CD8-positive, alpha-beta memory T cell (primary cell): ENCODE data around the gene RAN. TPM values are rescaled to one million over a fixed set of nuclear protein-coding genes. Genes with fewer than 3 reads are reported as not detected.
A peak's percentile ranks its signal among the peaks of the same experiment; 100 is the strongest.

Experiments
- CTCF ChIA-PET: fragments of 350-600 bp; sonication (Branson Sonifier 250); formaldehyde crosslinking; loops from one replicate; lab custom pipeline; 2021; ENCODE audit warnings: antibody characterized with exemption; lab: Charles Lee
- POLR2A ChIA-PET: fragments of 350-600 bp; sonication (Branson Sonifier 250); formaldehyde crosslinking; loops from one replicate; lab custom pipeline; 2021; ENCODE audit warnings: antibody characterized with exemption; lab: Charles Lee
- DNase-seq, 5 donors: peaks; one replicate each; pipeline versions ENCODE4 v3.0.0 to v3.0.0-alpha.2; 2020 to 2022; ENCODE audit warnings: mixed read lengths in 1 of 5
- H3K27ac ChIP-seq: one replicate; pipeline ENCODE4 v1.7.0; 2013; ENCODE audit warnings: low read depth, mild to moderate bottlenecking, low read length, moderate library complexity
- H3K27me3 ChIP-seq: 2 replicates; pipeline ENCODE4 v1.7.0; 2013; ENCODE audit warnings: low read length, mild to moderate bottlenecking; ENCODE audit not compliant: insufficient read depth, poor library complexity, severe bottlenecking
- H3K36me3 ChIP-seq: 2 replicates; pipeline ENCODE4 v1.7.0; 2013; ENCODE audit warnings: mild to moderate bottlenecking, low read length, moderate library complexity; ENCODE audit not compliant: insufficient read depth
- H3K4me1 ChIP-seq: 2 replicates; pipeline ENCODE4 v1.7.0; 2013; ENCODE audit warnings: mild to moderate bottlenecking, low read length, moderate library complexity; ENCODE audit not compliant: insufficient read depth
- H3K4me3 ChIP-seq: 2 replicates; pipeline ENCODE4 v1.7.0; 2013; ENCODE audit warnings: mild to moderate bottlenecking, low read length
- H3K9me3 ChIP-seq: 2 replicates; pipeline ENCODE4 v1.7.0; 2013; ENCODE audit warnings: mild to moderate bottlenecking, low read length
- H3K27ac Mint-ChIP-seq, 8 donors: one replicate each; pipeline ENCODE4 v1.8.0; 2020 to 2021; ENCODE audit warnings: mixed read lengths in 8 of 8, mild to moderate bottlenecking in 6 of 8, inconsistent platforms in 3 of 8, moderate library complexity in 3 of 8
- H3K27me3 Mint-ChIP-seq, 2 donors: one replicate each; pipeline ENCODE4 v1.8.0; 2020 to 2021; ENCODE audit warnings: mixed read lengths in 2 of 2, mild to moderate bottlenecking in 1 of 2, moderate library complexity in 1 of 2
- H3K36me3 Mint-ChIP-seq, 3 donors: one replicate each; pipeline ENCODE4 v1.8.0; 2020 to 2021; ENCODE audit warnings: mixed read lengths in 3 of 3, inconsistent platforms in 1 of 3, mild to moderate bottlenecking in 1 of 3
- H3K4me1 Mint-ChIP-seq, 3 donors: one replicate each; pipeline ENCODE4 v1.8.0; 2020 to 2021; ENCODE audit warnings: mixed read lengths in 3 of 3, inconsistent platforms in 1 of 3, mild to moderate bottlenecking in 1 of 3
- H3K4me3 Mint-ChIP-seq, 7 donors: one replicate each; pipeline ENCODE4 v1.8.0; 2020 to 2021; ENCODE audit warnings: mixed read lengths in 7 of 7, mild to moderate bottlenecking in 6 of 7, moderate library complexity in 4 of 7, inconsistent platforms in 2 of 7
- H3K9me3 Mint-ChIP-seq, 5 donors: one replicate each; pipeline ENCODE4 v1.8.0; 2020 to 2022; ENCODE audit warnings: mixed read lengths in 5 of 5, mild to moderate bottlenecking in 3 of 5, moderate library complexity in 2 of 5, inconsistent platforms in 1 of 5
- polyA plus RNA-seq: library from polyadenylated mRNA; unstranded; fragments of 300-500 nt; fragmentation: Illumina TruSeq; gene quantifications from one replicate; pipeline ENCODE4 v1.2.3, GENCODE V29; 2021
- total RNA-seq, 2 experiments: library from RNA; stranded (reverse); gene quantifications; one replicate each; pipeline ENCODE4 v1.2.3, GENCODE V29; 2021

Gene RAN
- total and polyA plus RNA-seq, 3 experiments from 2014 or later = 536 to 2,680 (median 2,623) TPM

DNA sequence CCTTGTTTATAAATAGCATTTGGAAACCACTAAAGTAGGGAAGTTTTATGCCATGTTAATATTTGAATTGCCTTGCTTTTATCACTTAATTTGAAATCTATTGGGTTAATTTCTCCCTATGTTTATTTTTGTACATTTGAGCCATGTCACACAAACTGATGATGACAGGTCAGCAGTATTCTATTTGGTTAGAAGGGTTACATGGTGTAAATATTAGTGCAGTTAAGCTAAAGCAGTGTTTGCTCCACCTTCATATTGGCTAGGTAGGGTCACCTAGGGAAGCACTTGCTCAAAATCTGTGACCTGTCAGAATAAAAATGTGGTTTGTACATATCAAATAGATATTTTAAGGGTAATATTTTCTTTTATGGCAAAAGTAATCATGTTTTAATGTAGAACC is 4.4 kb downstream of the RAN start:
- Histone ChIP-seq H3K9me3 (no peaks in the 10 kb centered on the region), H3K4me1 (peaks cover 30% of the 10 kb centered on the region), H3K4me3 (no peak overlapping the region), H3K36me3 (peaks cover 23% of the 10 kb centered on the region), H3K27ac (no peak overlapping the region), H3K27me3 (no peaks in the 10 kb centered on the region)
- no peak for DNase-seq
- ChIA-PET POLR2A (no interaction called here), CTCF (no interaction called here)
- Mint-ChIP-seq H3K4me1 (peaks cover 47 to 72% (median 61%) of the 10 kb centered on the region in 3 donors), H3K9me3 (no peaks in the 10 kb centered on the region), H3K27me3 (peaks cover 0 to 3% of the 10 kb centered on the region in 2 donors), H3K36me3 (peaks cover 17 to 53% (median 26%) of the 10 kb centered on the region in 3 donors), H3K4me3 (peak overlapping the region in 1 of 7 donors; percentile 78), H3K27ac (peak overlapping the region in 2 of 8 donors; percentile 12 to 94)

DNA sequence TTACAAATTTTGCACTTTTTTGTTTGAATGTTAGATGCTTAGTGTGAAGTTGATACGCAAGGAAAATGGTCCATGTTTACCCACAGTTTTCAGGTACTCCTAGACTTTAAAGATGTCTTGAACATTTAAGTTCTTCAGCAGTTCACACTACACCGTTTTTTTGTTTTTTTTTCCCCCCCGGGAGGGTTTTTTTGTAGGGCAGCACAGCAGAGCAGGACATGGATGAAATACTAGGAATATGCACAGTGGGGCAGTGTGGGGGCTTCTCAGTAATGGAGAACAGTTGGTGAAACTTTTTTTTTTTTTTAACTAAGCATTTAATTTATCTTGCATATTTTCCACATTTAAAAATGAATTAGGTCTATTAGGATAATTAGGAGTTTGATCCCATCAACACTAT is 4.9 kb downstream of the RAN start:
- CTCF ChIA-PET = no interaction called here

GRCh38 chr12:130877333-130877732 is 5.5 kb downstream of the RAN start:
- Histone ChIP-seq H3K9me3 (no peaks in the 10 kb centered on the region), H3K4me3 (no peak overlapping the region), H3K36me3 (peaks cover 23% of the 10 kb centered on the region), H3K27me3 (no peaks in the 10 kb centered on the region), H3K27ac (no peak overlapping the region), H3K4me1 (peaks cover 28% of the 10 kb centered on the region)
- H3K27me3 Mint-ChIP-seq = peaks cover 0 to 3% of the 10 kb centered on the region in 2 donors
- no peaks in the 10 kb centered on the region for H3K9me3 Mint-ChIP-seq
- H3K4me1 Mint-ChIP-seq = peaks cover 46 to 70% (median 60%) of the 10 kb centered on the region in 3 donors
- peak overlapping the region in 1 of 7 donors; percentile 28 for H3K4me3 Mint-ChIP-seq
- peaks cover 17 to 53% (median 26%) of the 10 kb centered on the region in 3 donors for H3K36me3 Mint-ChIP-seq
- ChIA-PET POLR2A (no interaction called here), CTCF (no interaction called here)
- no peak for DNase-seq
- H3K27ac Mint-ChIP-seq = peak overlapping the region in 2 of 8 donors; percentile 2 to 69

More for the DNA sequence above, 4.9 kb downstream of the RAN start:
- Mint-ChIP-seq H3K4me3 (peak overlapping the region in 1 of 7 donors; percentile 28), H3K27ac (peak overlapping the region in 2 of 8 donors; percentile 2 to 85), H3K9me3 (no peaks in the 10 kb centered on the region), H3K27me3 (peaks cover 0 to 3% of the 10 kb centered on the region in 2 donors), H3K4me1 (peaks cover 46 to 70% (median 60%) of the 10 kb centered on the region in 3 donors), H3K36me3 (peaks cover 17 to 53% (median 26%) of the 10 kb centered on the region in 3 donors)
- DNase-seq = no peak
- H3K9me3 ChIP-seq = no peaks in the 10 kb centered on the region
- no peaks in the 10 kb centered on the region for H3K27me3 ChIP-seq
- peaks cover 23% of the 10 kb centered on the region for H3K36me3 ChIP-seq
- peaks cover 28% of the 10 kb centered on the region for H3K4me1 ChIP-seq
- H3K27ac ChIP-seq = no peak overlapping the region
- POLR2A ChIA-PET = no interaction called here
- H3K4me3 ChIP-seq = no peak overlapping the region

DNA sequence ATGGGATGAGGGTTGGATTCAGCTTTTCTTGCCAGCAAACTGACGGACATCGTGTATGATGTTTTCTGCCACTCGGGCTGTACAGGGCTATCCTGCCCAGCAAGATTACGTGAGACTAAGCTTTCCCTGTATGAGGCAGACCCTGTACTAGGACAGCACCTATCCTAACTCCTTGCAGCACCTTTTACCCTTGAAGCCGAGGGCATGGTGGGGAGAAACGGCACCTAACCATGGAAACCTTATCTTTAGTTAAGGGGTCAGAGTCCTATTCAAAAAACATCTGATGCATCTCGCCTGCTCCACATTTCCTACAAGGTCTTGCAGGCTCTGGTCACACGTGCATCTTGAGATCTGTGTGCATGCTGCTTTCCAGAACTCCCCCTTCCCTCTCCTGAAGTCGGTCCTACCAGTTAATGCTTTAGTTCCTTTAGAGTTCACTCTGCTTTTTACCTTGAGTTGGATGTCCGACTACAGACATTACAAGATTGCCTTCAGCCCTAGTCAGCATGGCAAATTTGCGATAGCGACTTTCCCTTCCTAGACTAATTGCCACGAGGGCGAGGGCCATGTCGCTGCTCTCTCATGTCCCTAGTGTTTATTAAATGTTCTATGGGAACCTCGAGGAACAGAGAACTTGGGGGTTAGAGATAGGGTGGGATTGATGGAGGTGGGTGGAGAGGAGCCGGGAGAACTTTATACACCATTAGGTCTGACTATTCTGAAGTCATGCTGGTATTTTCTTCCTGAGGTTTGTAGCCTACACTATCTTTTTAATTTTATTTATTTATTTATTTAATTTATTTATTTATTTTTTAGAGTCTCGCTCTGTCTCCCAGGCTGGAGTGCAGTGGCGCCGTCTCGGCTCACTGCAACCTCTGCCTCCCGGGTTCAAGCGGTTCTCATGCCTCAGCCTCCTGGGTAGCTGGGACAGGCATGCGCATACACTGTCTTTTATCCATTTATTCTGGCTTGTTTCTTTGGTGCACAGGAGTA is 6.6 kb downstream of the RAN start:
- H3K4me1 Mint-ChIP-seq = peaks cover 37 to 59% (median 50%) of the 10 kb centered on the region in 3 donors
- ChIA-PET POLR2A (no interaction called here), CTCF (no interaction called here)
- DNase-seq = no peak
- Histone ChIP-seq H3K9me3 (no peaks in the 10 kb centered on the region), H3K27me3 (no peaks in the 10 kb centered on the region), H3K4me1 (peaks cover 18% of the 10 kb centered on the region), H3K36me3 (peaks cover 23% of the 10 kb centered on the region), H3K27ac (no peak overlapping the region), H3K4me3 (no peak overlapping the region)
- H3K4me3 Mint-ChIP-seq = peak overlapping the region in 2 of 7 donors; percentile 9 to 64
- H3K27ac Mint-ChIP-seq = peak overlapping the region in 1 of 8 donors; percentile 9
- peaks cover 12 to 43% (median 18%) of the 10 kb centered on the region in 3 donors for H3K36me3 Mint-ChIP-seq
- H3K27me3 Mint-ChIP-seq = peaks cover 0 to 3% of the 10 kb centered on the region in 2 donors
- H3K9me3 Mint-ChIP-seq = no peaks in the 10 kb centered on the region

DNA sequence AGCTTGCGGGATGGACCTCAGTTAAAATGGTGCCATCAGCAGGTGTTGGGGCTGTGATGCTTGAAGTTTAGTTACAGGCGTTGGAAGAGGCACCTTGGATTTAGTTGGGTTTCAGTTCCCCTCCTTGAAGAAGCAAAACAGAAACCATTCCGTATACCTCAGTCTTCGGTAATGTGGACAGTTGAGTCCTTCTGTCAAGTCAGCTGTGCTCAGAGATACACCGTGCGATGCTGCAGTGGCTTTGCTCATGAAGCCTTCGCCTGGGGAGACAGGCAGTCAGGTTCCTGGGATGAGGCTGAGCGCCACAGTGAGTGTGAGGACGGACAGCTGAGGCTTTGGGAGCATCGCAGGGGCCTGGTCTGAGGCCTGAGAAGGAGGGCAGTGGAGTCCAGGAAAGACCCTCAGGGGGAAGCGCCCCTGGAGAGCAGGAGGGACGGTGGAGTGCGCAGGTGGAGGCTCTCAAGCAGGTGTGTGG is 7.4 kb downstream of the RAN start:
- Mint-ChIP-seq H3K36me3 (peaks cover 9 to 36% (median 16%) of the 10 kb centered on the region in 3 donors), H3K4me3 (peak overlapping the region in 6 of 7 donors; percentile 41 to 91 (median 86)), H3K27me3 (peaks cover 0 to 3% of the 10 kb centered on the region in 2 donors), H3K27ac (peak overlapping the region in 4 of 8 donors; percentile 38 to 70 (median 47)), H3K9me3 (no peaks in the 10 kb centered on the region), H3K4me1 (peaks cover 30 to 52% (median 43%) of the 10 kb centered on the region in 3 donors)
- Histone ChIP-seq H3K27ac (no peak overlapping the region), H3K27me3 (no peaks in the 10 kb centered on the region), H3K36me3 (peaks cover 19% of the 10 kb centered on the region), H3K9me3 (no peaks in the 10 kb centered on the region), H3K4me3 (no peak overlapping the region), H3K4me1 (peaks cover 11% of the 10 kb centered on the region)
- ChIA-PET CTCF (no interaction called here), POLR2A (no interaction called here)
- DNase-seq = no peak

DNA sequence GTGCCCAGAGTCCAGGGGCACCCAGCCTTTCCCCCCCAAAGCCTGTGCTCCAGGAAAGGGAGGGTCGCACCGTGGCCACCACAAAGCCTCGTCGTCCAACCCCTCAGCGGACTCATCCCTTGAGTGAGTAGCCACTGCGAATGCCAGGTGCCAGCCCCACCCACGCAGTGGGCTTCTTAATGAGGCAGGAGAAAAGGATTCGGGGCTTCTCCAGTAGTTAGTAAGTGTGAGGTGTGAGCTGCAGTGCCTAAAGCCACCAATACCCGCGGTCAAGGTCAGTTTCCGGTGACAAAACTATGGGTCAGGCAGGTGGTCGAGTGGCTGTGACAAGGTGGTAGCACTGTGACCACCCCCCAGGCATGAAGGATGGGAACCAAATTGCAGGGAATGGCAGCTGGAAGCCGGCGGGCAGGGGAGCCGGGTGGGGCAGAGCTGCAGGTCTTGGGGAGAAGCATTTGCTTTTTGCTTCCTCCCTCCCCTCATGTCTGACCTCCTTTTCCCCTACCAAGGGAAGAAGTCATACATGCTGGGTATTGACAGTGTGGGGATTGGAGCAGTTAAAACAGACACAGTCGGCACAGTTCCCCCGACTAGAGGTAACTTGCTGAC is 8.0 kb downstream of the RAN start:
- peak overlapping the region; percentile 47 to 87 (median 71) for H3K27ac Mint-ChIP-seq

DNA sequence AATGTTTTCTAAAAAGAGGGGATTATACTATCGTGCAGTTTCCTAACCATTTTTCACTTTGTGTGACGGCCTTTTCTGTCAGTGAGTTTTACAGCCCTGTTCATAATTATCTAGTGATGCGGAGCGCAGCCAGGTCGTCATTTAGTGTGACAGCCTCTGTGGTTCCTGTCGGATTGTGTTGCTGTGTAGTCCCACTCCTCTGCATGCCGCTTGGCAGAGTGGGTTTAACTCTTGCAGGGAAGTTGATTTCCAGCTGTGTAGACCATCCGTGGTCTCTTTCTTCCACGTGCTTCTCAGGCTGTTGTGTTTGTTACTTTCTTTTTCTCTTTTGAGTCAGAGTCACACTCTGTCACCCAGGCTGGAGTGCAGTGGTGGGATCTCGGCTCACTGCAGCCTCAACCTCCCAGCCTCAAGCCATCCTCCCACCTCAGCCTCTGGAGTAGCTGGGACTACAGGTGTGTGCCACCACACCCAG is 8.6 kb downstream of the RAN start:
- ChIA-PET CTCF (no interaction called here), POLR2A (no interaction called here)
- no peak for DNase-seq
- peaks cover 0 to 3% of the 10 kb centered on the region in 2 donors for H3K27me3 Mint-ChIP-seq
- Histone ChIP-seq H3K27ac (no peak overlapping the region), H3K4me3 (peak overlapping the region; percentile 31), H3K9me3 (no peaks in the 10 kb centered on the region), H3K27me3 (no peaks in the 10 kb centered on the region), H3K4me1 (peaks cover 8% of the 10 kb centered on the region), H3K36me3 (peaks cover 7% of the 10 kb centered on the region)
- H3K9me3 Mint-ChIP-seq = no peaks in the 10 kb centered on the region
- peaks cover 22 to 41% (median 38%) of the 10 kb centered on the region in 3 donors for H3K4me1 Mint-ChIP-seq
- H3K36me3 Mint-ChIP-seq = peaks cover 4 to 24% (median 10%) of the 10 kb centered on the region in 3 donors
- peak overlapping the region; percentile 59 to 91 (median 76) for H3K27ac Mint-ChIP-seq
- H3K4me3 Mint-ChIP-seq = peak overlapping the region; percentile 84 to 91 (median 87)

More for the DNA sequence above, 8.0 kb downstream of the RAN start:
- DNase-seq = no peak
- H3K36me3 Mint-ChIP-seq = peaks cover 4 to 29% (median 10%) of the 10 kb centered on the region in 3 donors
- H3K4me1 ChIP-seq = peaks cover 8% of the 10 kb centered on the region
- no peaks in the 10 kb centered on the region for H3K27me3 ChIP-seq
- CTCF ChIA-PET = no interaction called here
- no peaks in the 10 kb centered on the region for H3K9me3 Mint-ChIP-seq
- H3K27ac ChIP-seq = no peak overlapping the region
- H3K4me3 Mint-ChIP-seq = peak overlapping the region; percentile 84 to 91 (median 87)
- peaks cover 0 to 3% of the 10 kb centered on the region in 2 donors for H3K27me3 Mint-ChIP-seq
- POLR2A ChIA-PET = no interaction called here
- peaks cover 12% of the 10 kb centered on the region for H3K36me3 ChIP-seq
- no peaks in the 10 kb centered on the region for H3K9me3 ChIP-seq
- peaks cover 25 to 45% (median 38%) of the 10 kb centered on the region in 3 donors for H3K4me1 Mint-ChIP-seq
- H3K4me3 ChIP-seq = peak overlapping the region; percentile 31
